HAP-1 (cell line): ENCODE data around the gene ABHD12B.

Source experiments
- DNase-seq, 2 experiments: peaks; one replicate each; pipeline ENCODE4 v3.0.0-alpha.2; 2016 to 2020; ENCODE audit warnings: low spot score in 2 of 2
- H3K27me3 ChIP-seq: fragments of 250-450 bp; sonication (Bioruptor Pico); 2 replicates; pipeline ENCODE4 v1.5.1; 2020; ENCODE audit warnings: low read depth, mild to moderate bottlenecking, moderate library complexity
- H3K36me3 ChIP-seq: fragments of 250-450 bp; sonication (Bioruptor Pico); replicated peaks from 2 replicates; pipeline ENCODE4 v1.5.1; 2020; ENCODE audit warnings: mild to moderate bottlenecking
- H3K4me1 ChIP-seq: fragments of 250-450 bp; sonication (Bioruptor Pico); 2 replicates; pipeline ENCODE4 v1.5.1; 2020; ENCODE audit warnings: mild to moderate bottlenecking
- H3K4me3 ChIP-seq: fragments of 250-450 bp; sonication (Bioruptor Pico); 2 replicates; pipeline ENCODE4 v1.5.1; 2020; ENCODE audit warnings: mild to moderate bottlenecking, moderate library complexity
- H3K9me3 ChIP-seq: fragments of 250-450 bp; sonication (Bioruptor Pico); 2 replicates; pipeline ENCODE4 v1.5.1; 2020; ENCODE audit warnings: mild to moderate bottlenecking, moderate library complexity
- in situ Hi-C: fragments of 300-500 bp; cut with MboI; formaldehyde crosslinking; loops from 3 replicates; pipeline ENCODE4 v1.14.3; 2020; ENCODE audit warnings: low sequenced_read_pairs, inconsistent platforms, mixed read lengths

The ABHD12B gene

DNA sequence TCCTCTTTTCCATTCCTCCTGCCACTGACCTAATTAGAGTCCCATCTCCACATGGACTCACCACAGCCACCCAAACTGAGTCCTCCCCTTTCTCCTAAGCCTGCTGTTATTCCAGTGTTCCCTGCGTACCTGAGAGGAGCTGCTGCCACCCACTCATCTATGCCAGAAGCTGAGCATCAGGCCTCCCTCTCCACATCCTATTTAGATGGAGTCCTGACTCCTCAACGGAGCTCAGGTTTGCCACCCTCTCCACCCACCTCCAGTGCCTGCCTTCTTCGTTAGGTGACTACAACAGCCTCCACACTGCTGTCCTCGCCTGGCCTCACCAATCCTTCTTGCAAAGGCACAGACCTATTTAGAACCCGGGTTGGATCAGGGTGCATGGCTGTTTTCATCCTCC lies 15.2 kb upstream of the ABHD12B start:
- Histone ChIP-seq H3K4me1 (peaks cover 10% of the 10 kb centered on the region), H3K9me3 (no peaks in the 10 kb centered on the region), H3K27me3 (no peaks in the 10 kb centered on the region), H3K4me3 (no peak overlapping the region), H3K36me3 (no peaks in the 10 kb centered on the region)
- in situ Hi-C loops, result no loop called here
- no peak for DNase-seq

DNA sequence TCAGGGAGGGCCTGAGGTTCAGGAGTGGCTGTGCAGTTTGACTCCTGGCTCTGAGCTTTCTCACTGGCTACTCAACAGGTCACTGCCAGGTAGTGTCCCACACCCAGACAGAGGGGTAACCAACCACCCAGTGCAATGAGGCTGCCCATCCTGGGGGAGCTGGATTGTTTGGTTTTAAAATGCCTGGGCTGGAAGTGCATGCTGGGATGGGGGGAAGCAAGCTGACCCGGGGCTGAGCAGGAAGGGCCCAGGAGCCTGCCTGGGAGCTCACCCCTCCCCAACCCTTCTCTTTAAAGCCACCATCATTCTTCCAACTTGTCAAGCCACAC lies 12.6 kb upstream of the ABHD12B start:
- no peaks in the 10 kb centered on the region for H3K27me3 ChIP-seq
- DNase-seq, result no peak
- no peaks in the 10 kb centered on the region for H3K36me3 ChIP-seq
- no peaks in the 10 kb centered on the region for H3K9me3 ChIP-seq
- H3K4me3 ChIP-seq, result no peak overlapping the region
- in situ Hi-C loops, result no loop called here
- H3K4me1 ChIP-seq, result peaks cover 19% of the 10 kb centered on the region

DNA sequence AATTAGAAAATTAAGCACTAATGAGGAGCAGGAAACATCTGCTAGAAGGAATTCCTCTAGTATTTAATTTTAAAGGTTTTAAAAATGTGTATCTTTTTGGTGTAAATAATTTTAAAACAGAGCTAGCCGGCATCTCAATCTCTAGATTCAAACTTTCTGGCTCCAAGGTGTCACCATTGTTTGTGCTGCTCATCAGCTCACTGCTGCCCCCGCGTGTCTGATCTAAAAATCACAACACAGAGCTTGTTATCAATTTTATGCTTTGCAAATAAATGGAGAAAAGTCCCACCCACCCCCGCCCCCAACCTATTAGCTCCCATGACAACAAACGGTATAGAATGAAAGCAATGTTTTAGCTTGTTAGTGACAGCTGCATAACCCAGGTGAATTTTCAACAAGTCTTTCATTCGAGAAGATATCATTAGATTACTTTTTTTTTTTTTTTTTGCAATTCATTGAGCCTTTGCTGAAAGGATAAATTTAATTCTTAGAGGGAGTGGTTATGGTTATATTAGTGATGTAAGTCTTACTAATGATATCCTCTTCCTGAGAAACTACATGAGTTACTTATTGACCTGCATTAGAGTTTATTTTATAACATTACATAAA lies 11.3 kb upstream of the ABHD12B start:
- peak; percentile 82 to 95 for DNase-seq
- peak overlapping the region; percentile 13 for H3K4me3 ChIP-seq
- no peaks in the 10 kb centered on the region for H3K27me3 ChIP-seq
- H3K36me3 ChIP-seq, result no peaks in the 10 kb centered on the region
- in situ Hi-C loops, result no loop called here
- H3K9me3 ChIP-seq, result no peaks in the 10 kb centered on the region
- H3K4me1 ChIP-seq, result peaks cover 19% of the 10 kb centered on the region

DNA sequence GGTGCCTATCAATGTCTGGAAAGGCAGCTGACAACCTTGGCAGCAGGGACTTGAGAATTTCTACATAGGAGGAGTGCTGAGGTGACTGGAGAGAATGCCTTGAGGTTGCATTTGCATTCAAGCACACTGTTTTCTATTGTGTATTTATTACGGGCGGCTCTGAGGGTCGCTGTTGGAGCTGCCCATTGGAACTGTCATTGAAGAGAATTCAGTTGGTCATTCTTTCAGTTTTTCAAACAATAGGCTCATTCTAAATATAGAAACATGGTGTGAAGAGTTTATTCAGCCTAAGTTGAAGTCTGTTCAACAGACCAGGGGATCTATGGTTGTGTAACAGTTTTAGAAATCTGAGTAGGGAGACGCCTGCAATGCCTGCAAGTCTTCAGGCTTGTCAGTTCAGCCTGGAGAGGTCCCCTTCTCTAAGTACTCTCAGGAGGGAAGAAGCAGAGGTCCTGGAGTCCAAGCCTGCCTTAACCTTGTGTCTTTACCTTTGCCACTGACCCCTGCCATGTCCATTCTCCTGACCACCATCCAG lies 9.8 kb upstream of the ABHD12B start:
- in situ Hi-C loops, result no loop called here
- no peaks in the 10 kb centered on the region for H3K9me3 ChIP-seq
- peak; percentile 48 to 50 for DNase-seq
- H3K4me1 ChIP-seq, result peaks cover 19% of the 10 kb centered on the region
- H3K36me3 ChIP-seq, result no peaks in the 10 kb centered on the region
- no peak overlapping the region for H3K4me3 ChIP-seq
- no peaks in the 10 kb centered on the region for H3K27me3 ChIP-seq

GRCh38 chr14:50864237-50864636 lies 7.6 kb upstream of the ABHD12B start:
- H3K27me3 ChIP-seq, result no peaks in the 10 kb centered on the region
- H3K4me3 ChIP-seq, result no peak overlapping the region
- peaks cover 19% of the 10 kb centered on the region for H3K4me1 ChIP-seq
- no peaks in the 10 kb centered on the region for H3K36me3 ChIP-seq
- no peak for DNase-seq
- in situ Hi-C loops, result no loop called here
- no peaks in the 10 kb centered on the region for H3K9me3 ChIP-seq

DNA sequence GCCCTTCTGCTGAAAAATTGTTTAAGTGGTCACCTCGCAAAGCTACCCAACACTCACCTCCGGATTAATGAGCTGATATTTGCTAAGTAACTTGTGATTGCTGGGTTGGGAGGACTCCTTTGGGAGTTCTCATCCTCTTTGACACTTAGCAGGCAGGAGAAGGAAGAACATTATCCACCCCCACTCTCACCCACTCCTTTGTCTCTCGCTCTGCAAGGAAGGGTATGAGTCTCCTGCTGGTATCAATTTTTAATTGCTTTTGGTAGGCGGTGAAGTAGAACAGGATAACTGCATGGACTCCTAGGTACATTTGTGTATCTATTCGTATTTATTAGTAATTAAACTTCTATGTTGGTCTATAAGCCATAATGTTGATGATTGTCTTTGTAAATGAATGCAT lies 6.9 kb upstream of the ABHD12B start:
- no peak for DNase-seq
- Histone ChIP-seq H3K36me3 (no peaks in the 10 kb centered on the region), H3K4me1 (peaks cover 13% of the 10 kb centered on the region), H3K27me3 (no peaks in the 10 kb centered on the region), H3K4me3 (no peak overlapping the region), H3K9me3 (no peaks in the 10 kb centered on the region)
- in situ Hi-C loops, result no loop called here

GRCh38 chr14:50865391-50866076 lies 6.3 kb upstream of the ABHD12B start:
- H3K4me3 ChIP-seq, result no peak overlapping the region
- H3K36me3 ChIP-seq, result no peaks in the 10 kb centered on the region
- H3K4me1 ChIP-seq, result peaks cover 9% of the 10 kb centered on the region
- DNase-seq, result no peak
- in situ Hi-C loops, result no loop called here
- H3K9me3 ChIP-seq, result no peaks in the 10 kb centered on the region
- no peaks in the 10 kb centered on the region for H3K27me3 ChIP-seq

GRCh38 chr14:50871228-50871627 lies 625 bp upstream of the ABHD12B start:
- Histone ChIP-seq H3K4me3 (no peak overlapping the region), H3K36me3 (no peaks in the 10 kb centered on the region), H3K27me3 (no peaks in the 10 kb centered on the region), H3K9me3 (no peaks in the 10 kb centered on the region), H3K4me1 (no peaks in the 10 kb centered on the region)
- in situ Hi-C loops, result no loop called here
- DNase-seq, result no peak

- no peaks in the 10 kb centered on the region for H3K9me3 ChIP-seq
- no peaks in the 10 kb centered on the region; the same call in 1 of the 2 replicates for H3K4me1 ChIP-seq
- H3K27me3 ChIP-seq, result no peaks in the 10 kb centered on the region
- DNase-seq, result no peak
- H3K36me3 ChIP-seq, result no peaks in the 10 kb centered on the region
- in situ Hi-C loops, result no loop called here
- no peak overlapping the region for H3K4me3 ChIP-seq
Measured at GRCh38 chr14:50874757-50875156, 2.9 kb downstream of the ABHD12B start.

GRCh38 chr14:50875359-50876070 lies 3.7 kb downstream of the ABHD12B start:
- in situ Hi-C loops, result no loop called here
- H3K27me3 ChIP-seq, result no peaks in the 10 kb centered on the region
- no peaks in the 10 kb centered on the region for H3K36me3 ChIP-seq
- no peaks in the 10 kb centered on the region for H3K9me3 ChIP-seq
- no peaks in the 10 kb centered on the region; the same call in 1 of the 2 replicates for H3K4me1 ChIP-seq
- H3K4me3 ChIP-seq, result no peak overlapping the region
- no peak for DNase-seq

DNA sequence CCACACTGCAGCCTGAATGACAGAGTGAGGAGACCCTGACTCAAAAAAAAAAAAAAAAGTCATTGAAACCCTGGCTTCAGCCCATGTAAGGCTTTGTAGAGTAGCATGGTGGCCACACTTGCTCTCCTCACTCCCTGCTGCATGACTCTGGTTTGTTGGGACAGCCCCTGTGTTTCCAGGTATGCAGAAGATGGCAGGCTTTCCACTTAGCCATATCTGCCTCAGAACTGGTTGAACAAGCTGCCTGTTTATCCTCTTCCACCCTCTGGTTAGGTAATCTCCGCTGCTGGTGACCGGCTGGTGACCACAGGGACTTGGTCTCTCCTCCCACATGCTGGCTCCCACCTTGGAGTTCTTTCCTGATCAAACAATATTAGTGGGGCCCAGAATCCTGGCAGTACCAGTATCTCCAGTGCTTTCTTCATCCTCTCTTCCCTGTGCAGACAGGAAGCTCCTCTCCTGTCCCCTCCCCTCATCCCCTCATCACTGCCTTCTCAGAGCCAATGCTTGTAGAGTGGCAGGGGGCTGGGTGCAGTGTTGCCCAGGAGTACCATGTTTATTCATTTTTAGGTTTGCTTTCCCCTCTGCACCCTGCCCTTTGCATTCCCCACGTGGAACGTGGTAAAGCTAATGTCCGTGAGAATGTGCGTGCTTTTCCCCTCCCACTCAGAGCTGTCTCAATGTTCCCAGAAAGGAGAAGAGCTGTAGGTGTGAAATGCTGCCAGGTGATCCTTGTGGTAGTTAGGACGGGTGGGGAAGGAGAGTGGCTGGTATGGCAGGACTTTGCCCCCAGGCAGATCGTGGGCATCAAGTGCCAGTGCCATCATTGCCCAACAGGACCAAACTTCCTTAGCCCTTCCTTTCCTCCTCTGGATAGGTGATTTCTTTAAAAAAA lies 11.3 kb downstream of the ABHD12B start:
- H3K27me3 ChIP-seq, result no peaks in the 10 kb centered on the region
- peaks cover 8% of the 10 kb centered on the region for H3K4me1 ChIP-seq
- H3K36me3 ChIP-seq, result no peaks in the 10 kb centered on the region; the same call in 1 of the 2 replicates
- H3K9me3 ChIP-seq, result no peaks in the 10 kb centered on the region
- in situ Hi-C loops, result no loop called here
- no peak for DNase-seq
- H3K4me3 ChIP-seq, result no peak overlapping the region

DNA sequence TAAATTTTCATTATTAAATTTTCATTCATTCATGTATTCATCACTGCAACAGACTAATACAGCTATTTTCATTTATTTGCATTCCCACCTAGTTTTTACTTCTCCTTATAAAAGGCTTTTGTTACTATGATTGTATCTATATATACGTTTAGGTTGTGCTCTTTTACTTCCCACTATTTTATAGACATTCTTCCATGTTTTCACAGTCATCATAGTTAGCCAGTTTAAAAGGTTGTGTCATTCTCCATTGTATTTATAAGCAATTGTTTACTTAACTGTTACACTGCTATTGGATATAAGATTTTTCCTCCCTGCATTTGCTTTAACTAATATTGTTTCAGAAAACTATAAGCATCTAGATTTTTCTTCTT lies 12.0 kb downstream of the ABHD12B start:
- DNase-seq, result no peak
- Histone ChIP-seq H3K4me3 (no peak overlapping the region), H3K9me3 (no peaks in the 10 kb centered on the region), H3K36me3 (no peaks in the 10 kb centered on the region; the same call in 1 of the 2 replicates), H3K27me3 (no peaks in the 10 kb centered on the region), H3K4me1 (peaks cover 8% of the 10 kb centered on the region)
- in situ Hi-C loops, result no loop called here

DNA sequence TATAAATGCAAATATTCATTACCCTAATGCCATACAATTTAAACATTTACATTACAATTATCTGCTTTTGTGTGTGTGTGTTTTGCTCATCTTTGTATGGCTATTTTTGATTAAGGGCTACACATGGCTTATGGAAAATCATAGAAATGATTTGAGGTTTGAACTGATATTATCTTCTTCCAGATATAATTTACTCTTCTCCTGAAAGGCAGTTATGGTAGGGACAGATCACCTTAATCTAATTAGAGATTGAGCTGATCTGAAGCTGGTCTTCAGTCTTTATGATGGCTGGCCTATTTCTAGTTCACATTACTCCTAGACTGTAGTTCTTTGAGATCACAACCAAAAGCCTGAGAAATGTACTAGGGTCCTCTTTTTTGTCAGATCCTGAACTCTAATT lies 15.6 kb downstream of the ABHD12B start:
- in situ Hi-C loops, result no loop called here
- H3K4me1 ChIP-seq, result peaks cover 8% of the 10 kb centered on the region
- peak in 1 of 2 experiments; percentile 23 for DNase-seq
- H3K4me3 ChIP-seq, result no peak overlapping the region
- no peaks in the 10 kb centered on the region for H3K9me3 ChIP-seq
- H3K27me3 ChIP-seq, result no peaks in the 10 kb centered on the region
- H3K36me3 ChIP-seq, result no peaks in the 10 kb centered on the region; the same call in 1 of the 2 replicates
